ENCODE results near the gene GSK3B. TPM values are rescaled to one million over a fixed set of nuclear protein-coding genes. Genes with fewer than 3 reads are reported as not detected.

GSK3B gene
- total RNA-seq, 1 donor from 2014 or later = 138 TPM

DNA sequence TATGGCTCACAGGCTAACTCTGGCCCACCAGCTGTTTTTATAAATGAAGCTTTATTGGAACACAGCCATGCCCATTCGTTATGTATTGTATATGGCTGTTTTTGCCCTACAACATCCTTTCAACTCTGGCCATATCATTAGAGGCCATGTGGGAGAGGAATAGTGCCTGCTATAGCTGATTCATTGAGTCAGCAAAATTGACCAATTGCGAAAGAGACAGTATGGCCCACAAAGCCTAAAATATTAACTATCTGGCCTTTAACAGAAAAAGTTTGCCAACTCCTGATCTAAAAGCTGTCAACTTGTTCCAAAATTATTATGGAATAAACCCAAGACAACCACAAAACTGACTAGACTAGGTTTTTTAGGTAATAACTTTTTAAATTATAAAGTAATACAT is 311.0 kb downstream of the GSK3B start:
- H3K9me3 Mint-ChIP-seq (ENCODE audit: unreplicated experiment) = no peaks in the 10 kb centered on the region
- H3K36me3 Mint-ChIP-seq (ENCODE audit: unreplicated experiment) = no peaks in the 10 kb centered on the region
- H3K27ac Mint-ChIP-seq (ENCODE audit: unreplicated experiment) = no peak overlapping the region
- no peaks in the 10 kb centered on the region for H3K27me3 Mint-ChIP-seq (ENCODE audit: unreplicated experiment)
- TF ChIP-seq, protein P1, sequence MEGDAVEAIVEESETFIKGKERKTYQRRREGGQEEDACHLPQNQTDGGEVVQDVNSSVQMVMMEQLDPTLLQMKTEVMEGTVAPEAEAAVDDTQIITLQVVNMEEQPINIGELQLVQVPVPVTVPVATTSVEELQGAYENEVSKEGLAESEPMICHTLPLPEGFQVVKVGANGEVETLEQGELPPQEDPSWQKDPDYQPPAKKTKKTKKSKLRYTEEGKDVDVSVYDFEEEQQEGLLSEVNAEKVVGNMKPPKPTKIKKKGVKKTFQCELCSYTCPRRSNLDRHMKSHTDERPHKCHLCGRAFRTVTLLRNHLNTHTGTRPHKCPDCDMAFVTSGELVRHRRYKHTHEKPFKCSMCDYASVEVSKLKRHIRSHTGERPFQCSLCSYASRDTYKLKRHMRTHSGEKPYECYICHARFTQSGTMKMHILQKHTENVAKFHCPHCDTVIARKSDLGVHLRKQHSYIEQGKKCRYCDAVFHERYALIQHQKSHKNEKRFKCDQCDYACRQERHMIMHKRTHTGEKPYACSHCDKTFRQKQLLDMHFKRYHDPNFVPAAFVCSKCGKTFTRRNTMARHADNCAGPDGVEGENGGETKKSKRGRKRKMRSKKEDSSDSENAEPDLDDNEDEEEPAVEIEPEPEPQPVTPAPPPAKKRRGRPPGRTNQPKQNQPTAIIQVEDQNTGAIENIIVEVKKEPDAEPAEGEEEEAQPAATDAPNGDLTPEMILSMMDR (IDR thresholded peaks at IDR 0.05; ENCODE audit: partially characterized antibody, unreplicated experiment) = no peak
- H3K4me1 Mint-ChIP-seq (ENCODE audit: low read depth, unreplicated experiment) = no peaks in the 10 kb centered on the region
- H3K4me3 Mint-ChIP-seq (ENCODE audit: unreplicated experiment) = no peak overlapping the region
- DNase-seq = no peak

DNA sequence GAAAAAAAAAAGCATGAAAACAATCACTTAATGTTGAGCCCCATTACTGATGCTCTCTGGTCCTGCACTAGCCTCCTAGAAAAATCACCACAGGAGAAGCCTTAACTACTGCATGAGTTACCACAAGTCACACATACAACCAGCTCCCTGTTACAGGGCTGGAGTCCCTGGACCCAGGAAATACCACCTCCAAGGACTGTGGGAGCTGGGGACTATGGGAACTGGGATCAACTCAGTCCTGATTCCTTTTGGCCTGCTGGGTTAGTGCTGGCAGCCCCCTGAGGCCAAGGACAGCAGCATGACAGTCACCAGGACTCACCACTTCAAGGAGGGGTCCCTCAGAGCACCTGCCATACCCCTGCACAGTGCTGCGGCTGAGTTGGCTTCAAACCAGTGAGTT is 311.8 kb downstream of the GSK3B start:
- DNase-seq = no peak
- no peak overlapping the region for H3K4me3 Mint-ChIP-seq (ENCODE audit: unreplicated experiment)
- TF ChIP-seq, protein P1 (IDR thresholded peaks at IDR 0.05; ENCODE audit: partially characterized antibody, unreplicated experiment) = no peak
- H3K27me3 Mint-ChIP-seq (ENCODE audit: unreplicated experiment) = no peaks in the 10 kb centered on the region
- no peaks in the 10 kb centered on the region for H3K9me3 Mint-ChIP-seq (ENCODE audit: unreplicated experiment)
- no peaks in the 10 kb centered on the region for H3K36me3 Mint-ChIP-seq (ENCODE audit: unreplicated experiment)
- H3K4me1 Mint-ChIP-seq (ENCODE audit: low read depth, unreplicated experiment) = no peaks in the 10 kb centered on the region
- H3K27ac Mint-ChIP-seq (ENCODE audit: unreplicated experiment) = no peak overlapping the region

DNA sequence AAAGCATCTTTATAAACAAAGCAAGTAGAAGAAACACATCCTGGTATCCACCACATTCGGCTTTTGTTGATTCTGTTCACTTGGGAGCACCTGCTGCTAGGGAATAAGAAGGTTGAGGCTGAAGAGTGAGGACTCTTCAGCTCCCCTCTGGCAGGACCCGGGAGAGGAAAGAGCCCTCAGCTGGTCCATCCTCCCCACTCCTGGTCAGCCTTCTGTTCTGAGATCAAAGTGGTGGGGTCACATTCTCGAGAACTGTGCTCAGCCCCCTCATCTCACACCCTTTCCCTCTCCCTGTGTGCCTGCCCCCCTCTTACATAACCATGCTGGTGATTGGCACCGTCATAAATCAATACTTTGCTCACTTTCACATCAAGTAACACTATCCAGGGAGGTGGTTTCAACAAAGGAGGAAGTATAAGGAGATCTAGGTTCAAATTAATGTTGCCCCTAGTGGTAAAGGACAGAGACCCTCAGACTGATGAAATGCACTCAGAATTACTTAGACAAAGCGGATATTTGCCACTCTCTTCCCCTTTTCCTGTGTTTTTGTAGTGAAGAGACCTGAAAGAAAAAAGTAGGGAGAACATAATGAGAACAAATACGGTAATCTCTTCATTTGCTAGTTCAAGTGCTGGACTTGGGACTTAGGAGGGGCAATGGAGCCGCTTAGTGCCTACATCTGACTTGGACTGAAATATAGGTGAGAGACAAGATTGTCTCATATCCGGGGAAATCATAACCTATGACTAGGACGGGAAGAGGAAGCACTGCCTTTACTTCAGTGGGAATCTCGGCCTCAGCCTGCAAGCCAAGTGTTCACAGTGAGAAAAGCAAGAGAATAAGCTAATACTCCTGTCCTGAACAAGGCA is 312.7 kb downstream of the GSK3B start, which contains the start of gene NR1I2:
TSS of gene NR1I2 (plus strand) at position 772 of the 869 bp plus-strand sequence.
- no peak within 1 kb of the TSS for H3K4me3 Mint-ChIP-seq (ENCODE audit: unreplicated experiment)
- no peaks in the 10 kb centered on the region for H3K9me3 Mint-ChIP-seq (ENCODE audit: unreplicated experiment)
- no peak for DNase-seq
- no peaks in the 10 kb centered on the region for H3K36me3 Mint-ChIP-seq (ENCODE audit: unreplicated experiment)
- no peaks in the 10 kb centered on the region for H3K4me1 Mint-ChIP-seq (ENCODE audit: low read depth, unreplicated experiment)
- H3K27me3 Mint-ChIP-seq (ENCODE audit: unreplicated experiment) = no peaks in the 10 kb centered on the region
- TF ChIP-seq, protein P1 (IDR thresholded peaks at IDR 0.05; ENCODE audit: partially characterized antibody, unreplicated experiment) = no peak
- H3K27ac Mint-ChIP-seq (ENCODE audit: unreplicated experiment) = no peak within 1 kb of the TSS

DNA sequence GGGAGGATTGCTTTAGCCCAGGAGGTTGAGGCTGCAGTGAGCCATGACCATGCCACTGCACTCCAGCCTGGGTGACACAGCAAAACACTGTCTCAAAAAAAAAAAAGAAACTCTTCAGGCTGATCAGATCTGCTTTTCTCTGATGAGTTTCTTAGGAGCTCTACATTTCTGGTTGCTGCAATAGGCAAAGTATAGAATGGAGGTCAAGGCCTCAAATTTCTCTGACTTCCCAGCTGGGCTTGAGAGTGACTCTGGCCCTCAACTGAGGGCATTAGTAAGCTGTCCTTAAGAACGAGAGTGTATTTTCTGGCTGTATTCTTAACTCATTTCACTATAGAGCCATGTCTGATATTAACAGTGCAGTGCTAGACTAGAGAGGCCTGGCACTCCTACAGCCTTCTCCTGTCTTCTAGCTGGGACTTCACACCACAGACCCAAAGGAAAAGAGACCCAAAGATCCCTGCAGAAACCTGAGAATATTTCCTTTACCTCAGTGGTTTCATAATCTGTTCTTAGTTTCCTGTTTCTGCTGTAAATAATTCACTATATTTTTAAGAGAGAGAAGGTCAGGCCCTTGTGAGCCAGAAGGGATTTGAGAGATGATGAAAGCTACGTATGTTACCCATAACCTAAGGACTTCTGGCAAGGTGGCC is 314.4 kb downstream of the GSK3B start:
- Mint-ChIP-seq H3K27me3 (ENCODE audit: unreplicated experiment) (no peaks in the 10 kb centered on the region), H3K36me3 (ENCODE audit: unreplicated experiment) (peaks cover 6% of the 10 kb centered on the region), H3K4me3 (ENCODE audit: unreplicated experiment) (no peak overlapping the region), H3K9me3 (ENCODE audit: unreplicated experiment) (no peaks in the 10 kb centered on the region), H3K4me1 (ENCODE audit: low read depth, unreplicated experiment) (no peaks in the 10 kb centered on the region), H3K27ac (ENCODE audit: unreplicated experiment) (no peak overlapping the region)
- TF ChIP-seq, protein P1 (IDR thresholded peaks at IDR 0.05; ENCODE audit: partially characterized antibody, unreplicated experiment) = no peak
- DNase-seq = no peak

DNA sequence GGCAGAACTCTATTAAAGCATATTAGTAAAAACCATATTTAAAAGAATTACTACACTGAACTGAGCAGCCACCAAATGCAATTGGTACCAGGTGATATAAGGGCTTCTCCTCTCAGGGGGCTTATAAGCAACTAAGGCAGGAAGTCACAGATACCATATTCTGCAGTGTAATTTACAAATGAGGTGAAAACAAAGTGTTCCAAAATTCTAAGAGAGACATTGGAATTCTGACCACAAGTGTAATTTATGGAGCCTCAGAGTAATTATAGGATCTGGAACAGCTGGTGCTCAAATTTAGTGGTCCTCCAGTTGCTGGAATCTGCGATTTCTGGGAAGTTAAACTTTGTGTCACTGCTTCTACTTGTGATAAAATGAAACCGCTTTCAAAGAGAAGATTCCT is 315.4 kb downstream of the GSK3B start:
- DNase-seq = no peak
- H3K27ac Mint-ChIP-seq (ENCODE audit: unreplicated experiment) = no peak overlapping the region
- TF ChIP-seq, protein P1 (IDR thresholded peaks at IDR 0.05; ENCODE audit: partially characterized antibody, unreplicated experiment) = no peak
- no peaks in the 10 kb centered on the region for H3K4me1 Mint-ChIP-seq (ENCODE audit: low read depth, unreplicated experiment)
- H3K4me3 Mint-ChIP-seq (ENCODE audit: unreplicated experiment) = no peak overlapping the region
- H3K9me3 Mint-ChIP-seq (ENCODE audit: unreplicated experiment) = no peaks in the 10 kb centered on the region
- no peaks in the 10 kb centered on the region for H3K27me3 Mint-ChIP-seq (ENCODE audit: unreplicated experiment)
- H3K36me3 Mint-ChIP-seq (ENCODE audit: unreplicated experiment) = peaks cover 6% of the 10 kb centered on the region

Measured in glutamatergic neuron (in vitro differentiated cells).